HepG2 (cell line): ENCODE measurements around the gene ITPK1. TPM values are rescaled to one million over a fixed set of nuclear protein-coding genes. Genes with fewer than 3 reads are reported as not detected.

Source experiments
- ARID3A ChIP-seq: IDR thresholded peaks from 2 replicates; pipeline ENCODE4 v1.6.1; 2012; ENCODE audit warnings: low read depth, low read length, improper control_type of control experiment
- CENPBD1 ChIP-seq: sonication (generic); formaldehyde crosslinking; IDR thresholded peaks from 2 replicates; pipeline ENCODE4 v1.8.0; 2022; ENCODE audit warnings: missing genetic modification reagents, low read depth, mild to moderate bottlenecking, borderline replicate concordance
- CHD4 ChIP-seq: fragments of 200-600 bp; sonication (generic); IDR thresholded peaks from 2 replicates; pipeline ENCODE4 v1.7.0; 2017; ENCODE audit warnings: mild to moderate bottlenecking, low read length, borderline replicate concordance
- CREB1 ChIP-seq, 2 experiments: fragments of 450-650 bp in 1 of 2; IDR thresholded peaks; 2 replicates each; pipeline ENCODE4 v1.6.1; 2016 to 2017; ENCODE audit warnings: control low read depth in 1 of 2, mild to moderate bottlenecking in 1 of 2, missing compliant biosample characterization in 1 of 2, missing genetic modification characterization in 1 of 2
- ETS1 ChIP-seq: sonication (generic); formaldehyde crosslinking; IDR thresholded peaks from 2 replicates; pipeline ENCODE4 v1.4.0; 2020; ENCODE audit warnings: missing genetic modification reagents
- FOXK2 ChIP-seq: fragments of 450-650 bp; IDR thresholded peaks from 2 replicates; pipeline ENCODE4 v1.6.1; 2016
- HNF4A ChIP-seq: sonication (generic); formaldehyde crosslinking; IDR thresholded peaks from 2 replicates; pipeline ENCODE4 v1.4.0; 2020; ENCODE audit warnings: missing genetic modification reagents
- HNRNPL ChIP-seq: fragments of 200-400 bp; formaldehyde crosslinking; IDR thresholded peaks from 2 replicates; pipeline ENCODE4 v1.6.1; 2017; ENCODE audit warnings: mild to moderate bottlenecking, low read depth, low read length
- KDM6A ChIP-seq: IDR thresholded peaks from 2 replicates; pipeline ENCODE4 v1.6.1; 2016; ENCODE audit warnings: low read depth
- LRRFIP1 ChIP-seq: sonication (generic); formaldehyde crosslinking; conservative IDR thresholded peaks from 2 replicates; pipeline ENCODE4 v1.4.0; 2020; ENCODE audit warnings: missing genetic modification reagents
- MEF2D ChIP-seq: sonication (generic); formaldehyde crosslinking; IDR thresholded peaks from 2 replicates; pipeline ENCODE4 v1.5.1; 2020; ENCODE audit warnings: mild to moderate bottlenecking, missing genetic modification reagents
- MLX ChIP-seq: IDR thresholded peaks from 2 replicates; pipeline ENCODE4 v1.6.1; 2016
- NFRKB ChIP-seq: fragments of 450-650 bp; IDR thresholded peaks from 2 replicates; pipeline ENCODE4 v1.6.1; 2017
- NKX3-1 ChIP-seq: sonication (generic); formaldehyde crosslinking; IDR thresholded peaks from 2 replicates; pipeline ENCODE4 v1.5.0; 2020; ENCODE audit warnings: missing genetic modification reagents
- RXRA ChIP-seq: sonication (generic); formaldehyde crosslinking; IDR thresholded peaks from 2 replicates; pipeline ENCODE4 v1.5.1; 2020; ENCODE audit warnings: missing genetic modification reagents
- SMAD1 ChIP-seq: sonication (generic); formaldehyde crosslinking; IDR thresholded peaks from 2 replicates; pipeline ENCODE4 v1.4.0; 2020; ENCODE audit warnings: missing genetic modification reagents, low read depth, mild to moderate bottlenecking, borderline replicate concordance
- TAF1 ChIP-seq: sonication (generic); formaldehyde crosslinking; IDR thresholded peaks from 2 replicates; pipeline ENCODE4 v1.4.0; 2020; ENCODE audit warnings: missing genetic modification reagents
- TCF7L2 ChIP-seq: IDR thresholded peaks from 2 replicates; pipeline ENCODE4 v1.6.1; 2011; ENCODE audit warnings: mild to moderate bottlenecking, low read depth, low read length, moderate library complexity
- THRA ChIP-seq: sonication (generic); formaldehyde crosslinking; IDR thresholded peaks from 2 replicates; pipeline ENCODE4 v1.4.0; 2020; ENCODE audit warnings: missing genetic modification reagents, borderline replicate concordance
- ZFP36L1 ChIP-seq: sonication (generic); formaldehyde crosslinking; IDR thresholded peaks from 2 replicates; pipeline ENCODE4 v1.8.0; 2022; ENCODE audit warnings: mild to moderate bottlenecking, missing genetic modification reagents, moderate library complexity
- ZFP41 ChIP-seq: sonication (generic); formaldehyde crosslinking; IDR thresholded peaks from 2 replicates; pipeline ENCODE4 v1.4.0; 2020; ENCODE audit warnings: mild to moderate bottlenecking, missing genetic modification reagents, borderline replicate concordance
- ZNF510 ChIP-seq: sonication (generic); formaldehyde crosslinking; IDR thresholded peaks from 2 replicates; pipeline ENCODE4 v1.4.0; 2020; ENCODE audit warnings: low read depth, mild to moderate bottlenecking, missing genetic modification reagents
- ZSCAN22 ChIP-seq: sonication (generic); formaldehyde crosslinking; IDR thresholded peaks from 2 replicates; pipeline ENCODE4 v1.4.0; 2020; ENCODE audit warnings: mild to moderate bottlenecking, missing genetic modification reagents
- polyA plus RNA-seq, 8 experiments: library from polyadenylated mRNA; depleted of rRNA in 3 of 8; stranded (reverse) in 7 of 8; unstranded in 1 of 8; fragments of >200 nt; fragmentation: Illumina TruSeq in 4 of 8; extraction: Trizol in 4 of 8; gene quantifications; 2 replicates each; pipeline versions ENCODE4 v1.2.1 to v1.2.3, GENCODE V29; 2011 to 2016; ENCODE audit warnings: low read depth in 4 of 8, missing spikeins in 1 of 8, mixed read lengths in 1 of 8; ENCODE audit not compliant: insufficient read depth in 1 of 8
- total RNA-seq, 5 experiments: library from RNA; depleted of rRNA; stranded (reverse); fragments of >200 nt; fragmentation: Illumina TruSeq; extraction: Trizol; gene quantifications; 2 replicates each; pipeline ENCODE4 v1.2.3, GENCODE V29; 2016; ENCODE audit warnings: low read depth in 1 of 5

Gene ITPK1
- total and polyA plus RNA-seq, 2 of the 13 experiments (the other 11 are each of a cell fraction or from before 2014, with no cell fraction given) = 20.5 to 47.5 TPM

- TF ChIP-seq MLX (CRISPR knock-in tag) = 0 out of 2 replicates have a peak, but pooled peaks have one; percentile 44
- peak; percentile 86 for TF ChIP-seq ZFP36L1 (CRISPR knock-in tag)
- TF ChIP-seq TCF7L2 = no peak
- TF ChIP-seq RXRA = peak; percentile 99
- peak; percentile 98 for TF ChIP-seq THRA
- no peak for TF ChIP-seq LRRFIP1 (CRISPR knock-in tag)
- TF ChIP-seq NFRKB = no peak
- TF ChIP-seq KDM6A = 0 out of 2 replicates have a peak, but pooled peaks have one; percentile 25
- peak; percentile 93 for TF ChIP-seq HNF4A (CRISPR knock-in tag)
- TF ChIP-seq ETS1 (CRISPR knock-in tag) = no peak
- peak; percentile 51 for TF ChIP-seq FOXK2
- no peak for TF ChIP-seq CHD4
- no peak for TF ChIP-seq SMAD1
- TF ChIP-seq ARID3A = peak; percentile 47
- TF ChIP-seq HNRNPL = 0 out of 2 replicates have a peak, but pooled peaks have one; percentile 23
- TF ChIP-seq NKX3-1 (CRISPR knock-in tag) = no peak
- no peak for TF ChIP-seq ZFP41 (CRISPR knock-in tag)
- no peak for TF ChIP-seq ZNF510
- no peak for TF ChIP-seq TAF1 (CRISPR knock-in tag)
- no peak for TF ChIP-seq CENPBD1 (CRISPR knock-in tag)
- TF ChIP-seq CREB1 (IDR thresholded peaks at IDR 0.05) = peak; percentile 75
- TF ChIP-seq CREB1 (CRISPR knock-in tag; IDR thresholded peaks at IDR 0.05) = peak; percentile 88
- no peak for TF ChIP-seq ZSCAN22
- peak; percentile 69; the same call in 1 of the 2 replicates for TF ChIP-seq MEF2D
Measured at GRCh38 chr14:92984896-92985295, 130.8 kb downstream of the ITPK1 start (continued).
